ENCODE data around the gene AKR7A2. TPM values are rescaled to one million over a fixed set of nuclear protein-coding genes. Genes with fewer than 3 reads are reported as not detected.

The AKR7A2 gene
- total and polyA plus RNA-seq, 9 of the 15 experiments (the other 6 are each of a cell fraction or from before 2014, with no cell fraction given) = 2.0 to 78.4 (median 49.4) TPM

- TF ChIP-seq AFF4 (CRISPR knock-in tag; IDR thresholded peaks at IDR 0.05) (no peak), MXD1 (CRISPR knock-in tag; IDR thresholded peaks at IDR 0.05; ENCODE audit: borderline replicate concordance, poor library complexity, severe bottlenecking) (no peak), ZFX (CRISPR knock-in tag; IDR thresholded peaks at IDR 0.05) (no peak), JUND (IDR thresholded peaks at IDR 0.05; ENCODE audit: borderline replicate concordance, low read depth, low read length) (peak; percentile 59), JUND (tag; IDR thresholded peaks at IDR 0.05; ENCODE audit: borderline replicate concordance, low read depth, low read length) (no peak), ZNF280A (IDR thresholded peaks at IDR 0.05; ENCODE audit: low read depth, partially characterized antibody) (no peak), HDAC2 (IDR thresholded peaks at IDR 0.05) (no peak), CHCHD3 (CRISPR knock-in tag; IDR thresholded peaks at IDR 0.05) (no peak), TEAD4 (IDR thresholded peaks at IDR 0.05; ENCODE audit: low read length) (no peak), TEAD4 (CRISPR knock-in tag; IDR thresholded peaks at IDR 0.05; ENCODE audit: borderline replicate concordance) (no peak), ZFP30 (CRISPR knock-in tag; IDR thresholded peaks at IDR 0.05; ENCODE audit: borderline replicate concordance) (no peak), HMG20A (CRISPR knock-in tag; conservative IDR thresholded peaks at IDR 0.05) (no peak), PRMT5 (CRISPR knock-in tag; IDR thresholded peaks at IDR 0.05) (no peak), JUNB (CRISPR knock-in tag; conservative IDR thresholded peaks at IDR 0.05) (no peak), ZNF263 (CRISPR knock-in tag; IDR thresholded peaks at IDR 0.05; ENCODE audit: borderline replicate concordance) (peak; percentile 70; the same call in 1 of the 2 replicates), TRIM24 (IDR thresholded peaks at IDR 0.05) (no peak), ZNF507 (tag; conservative IDR thresholded peaks at IDR 0.05) (no peak), GABPB1 (CRISPR knock-in tag; IDR thresholded peaks at IDR 0.05) (no peak), HNRNPUL1 (IDR thresholded peaks at IDR 0.05; ENCODE audit: low read length) (no peak), CREM (IDR thresholded peaks at IDR 0.05; ENCODE audit: low read depth) (0 out of 2 replicates have a peak, but pooled peaks have one; percentile 44), MED1 (CRISPR knock-in tag; IDR thresholded peaks at IDR 0.05; ENCODE audit: borderline replicate concordance) (no peak), ZFPM2 (CRISPR knock-in tag; IDR thresholded peaks at IDR 0.05) (no peak), KDM5B (IDR thresholded peaks at IDR 0.05; ENCODE audit: insufficient replicate concordance, low read depth, low read length) (no peak)
Measured at GRCh38 chr1:19341201-19342061, 29.5 kb upstream of the AKR7A2 start (continued).

Measured in K562 (cell line).